Endothelial cell of umbilical vein (primary cell): Measurements from ENCODE around the gene SMC5. TPM values are rescaled to one million over a fixed set of nuclear protein-coding genes. Genes with fewer than 3 reads are reported as not detected.

Experiments used
- BruUV-seq: library from RNA; stranded (reverse); fragments of 400-500 nt; replicated peaks from 2 replicates; lab custom pipeline; 2021; lab: Mats Ljungman, UMichigan
- CTCF ChIA-PET: fragments of 300-600, 350-600 bp; sonication (Branson Sonifier 250); formaldehyde crosslinking; loops from one replicate; lab custom pipeline; 2021; ENCODE audit warnings: antibody characterized with exemption, inconsistent platforms; lab: Charles Lee
- POLR2A ChIA-PET: fragments of 300-600, 350-600 bp; sonication (Branson Sonifier 250); formaldehyde crosslinking; loops from one replicate; lab custom pipeline; 2021; ENCODE audit warnings: antibody characterized with exemption, inconsistent platforms; lab: Charles Lee
- DNase-seq: peaks from one replicate; pipeline ENCODE4 v3.0.0-alpha.2; 2011; ENCODE audit warnings: low read depth, low spot score
- FAIRE-seq: peaks from 2 replicates; lab custom pipeline; 2011; peaks lifted over from hg19 to GRCh38; lab: Jason Lieb, UNC
- H2AFZ ChIP-seq: 2 replicates; pipeline ENCODE4 v1.6.0; 2012; ENCODE audit warnings: low read depth, low read length, control low read depth, inconsistent platforms
- H3K27ac ChIP-seq: 2 replicates; pipeline ENCODE4 v1.5.1; 2011; ENCODE audit warnings: low read depth, mild to moderate bottlenecking, control low read depth, low read length, moderate library complexity; ENCODE audit not compliant: insufficient read depth
- H3K27me3 ChIP-seq, 2 experiments: 2 replicates each; pipeline versions ENCODE4 v1.6.0 to v1.6.1; 2011; ENCODE audit warnings: low read length in 2 of 2, mixed read lengths in 1 of 2; ENCODE audit not compliant: control insufficient read depth in 2 of 2, insufficient read depth in 2 of 2
- H3K36me3 ChIP-seq, 2 experiments: 2 replicates in 1 of 2; 3 replicates in 1 of 2; pipeline ENCODE4 v1.5.1; 2011; ENCODE audit warnings: low read length in 2 of 2, mild to moderate bottlenecking in 1 of 2, moderate library complexity in 1 of 2; ENCODE audit not compliant: control insufficient read depth in 2 of 2, insufficient read depth in 2 of 2; ENCODE audit errors: extremely low read depth in 1 of 2
- H3K4me1 ChIP-seq: 3 replicates; pipeline ENCODE4 v1.5.1; 2011; ENCODE audit warnings: mild to moderate bottlenecking, low read length; ENCODE audit not compliant: control insufficient read depth, insufficient read depth; ENCODE audit errors: extremely low read depth
- H3K4me2 ChIP-seq: 2 replicates; pipeline ENCODE4 v1.6.1; 2011; ENCODE audit warnings: low read length, control low read depth, mixed read lengths; ENCODE audit not compliant: insufficient read depth
- H3K4me3 ChIP-seq, 3 experiments: fragments of 200-600 bp in 1 of 3; sonication (generic), shearing (Covaris generic) in 1 of 3; replicated peaks in 1 of 3; 2 replicates each; pipeline ENCODE4 v1.5.1; 2011 to 2016; ENCODE audit warnings: control low read depth in 3 of 3, low read length in 3 of 3, mild to moderate bottlenecking in 2 of 3, inconsistent platforms in 1 of 3, low read depth in 1 of 3, moderate library complexity in 1 of 3; ENCODE audit not compliant: insufficient read depth in 1 of 3
- H3K79me2 ChIP-seq: 2 replicates; pipeline ENCODE4 v1.6.0; 2012; ENCODE audit warnings: low read length, inconsistent platforms; ENCODE audit not compliant: control insufficient read depth, insufficient read depth
- H3K9ac ChIP-seq: replicated peaks from 2 replicates; pipeline ENCODE3; 2011; ENCODE audit warnings: low read length, control low read depth; ENCODE audit not compliant: insufficient read depth; ENCODE audit errors: extremely low read depth
- H3K9me1 ChIP-seq: replicated peaks from 3 replicates; pipeline ENCODE4 v1.6.0; 2011; ENCODE audit warnings: mild to moderate bottlenecking, low read length; ENCODE audit not compliant: control insufficient read depth, insufficient read depth; ENCODE audit errors: extremely low read depth
- H3K9me3 ChIP-seq: replicated peaks from 2 replicates; pipeline ENCODE4 v1.5.1; 2012; ENCODE audit warnings: low read length, inconsistent platforms; ENCODE audit not compliant: control insufficient read depth, insufficient read depth
- H4K20me1 ChIP-seq: replicated peaks from 2 replicates; pipeline ENCODE3; 2011; ENCODE audit warnings: mild to moderate bottlenecking, low read length; ENCODE audit not compliant: control insufficient read depth, insufficient read depth; ENCODE audit errors: extremely low read depth
- FOS ChIP-seq: IDR thresholded peaks from 2 replicates; pipeline ENCODE4 v1.6.1; 2011; ENCODE audit warnings: mild to moderate bottlenecking, low read length, moderate library complexity, borderline replicate concordance; ENCODE audit not compliant: insufficient read depth
- JUN ChIP-seq: IDR thresholded peaks from 2 replicates; pipeline ENCODE4 v1.6.1; 2011; ENCODE audit warnings: borderline replicate concordance, low read depth; ENCODE audit not compliant: insufficient read length, insufficient read depth
- MYC ChIP-seq: IDR thresholded peaks from one replicate; pipeline ENCODE4 v1.6.1; 2011; ENCODE audit warnings: mild to moderate bottlenecking, low read depth, low read length
- dilution Hi-C: fragments of 300-500 bp; cut with MboI; formaldehyde crosslinking; loops from one replicate; pipeline ENCODE4 v1.15.0; 2019; ENCODE audit warnings: low sequenced_read_pairs; ENCODE audit not compliant: extremely low pct_ligation_motif_present
- intact Hi-C: fragments of 100-400 bp; cut with micrococcal nuclease; formaldehyde crosslinking; loops from one replicate; pipeline ENCODE4 v1.10.0; 2022
- polyA plus RNA-seq, 4 experiments: library from polyadenylated mRNA; depleted of rRNA in 3 of 4; stranded (reverse) in 3 of 4; unstranded in 1 of 4; fragments of >200 nt; gene quantifications; 2 replicates each; pipeline versions ENCODE4 v1.2.1 to v1.2.3, GENCODE V29; 2011 to 2012; ENCODE audit warnings: missing spikeins in 1 of 4
- total RNA-seq: library from RNA; stranded (reverse); gene quantifications from 2 replicates; pipeline ENCODE4 v1.2.3, GENCODE V29; 2021
- TF ChIP-seq, protein P1 (sequence below), 2 donors: IDR thresholded peaks; 1 replicate in 1 of 2; 2 replicates in 1 of 2; pipeline ENCODE4 v1.5.1; 2011; ENCODE audit warnings: low read length in 2 of 2, mild to moderate bottlenecking in 2 of 2, moderate library complexity in 2 of 2, control low read depth in 1 of 2, inconsistent platforms in 1 of 2, low read depth in 1 of 2; ENCODE audit not compliant: insufficient read depth in 1 of 2; ENCODE audit errors: extremely low read depth in 1 of 2
- TF ChIP-seq, protein P2 (sequence below): IDR thresholded peaks from 2 replicates; pipeline ENCODE4 v1.6.1; 2011; ENCODE audit not compliant: insufficient read depth, insufficient read length

SMC5 gene
- total and polyA plus RNA-seq, 2 donors (not counting 3 experiments of a cell fraction or from before 2014, with no cell fraction given): 17.1 to 32.8 TPM

DNA sequence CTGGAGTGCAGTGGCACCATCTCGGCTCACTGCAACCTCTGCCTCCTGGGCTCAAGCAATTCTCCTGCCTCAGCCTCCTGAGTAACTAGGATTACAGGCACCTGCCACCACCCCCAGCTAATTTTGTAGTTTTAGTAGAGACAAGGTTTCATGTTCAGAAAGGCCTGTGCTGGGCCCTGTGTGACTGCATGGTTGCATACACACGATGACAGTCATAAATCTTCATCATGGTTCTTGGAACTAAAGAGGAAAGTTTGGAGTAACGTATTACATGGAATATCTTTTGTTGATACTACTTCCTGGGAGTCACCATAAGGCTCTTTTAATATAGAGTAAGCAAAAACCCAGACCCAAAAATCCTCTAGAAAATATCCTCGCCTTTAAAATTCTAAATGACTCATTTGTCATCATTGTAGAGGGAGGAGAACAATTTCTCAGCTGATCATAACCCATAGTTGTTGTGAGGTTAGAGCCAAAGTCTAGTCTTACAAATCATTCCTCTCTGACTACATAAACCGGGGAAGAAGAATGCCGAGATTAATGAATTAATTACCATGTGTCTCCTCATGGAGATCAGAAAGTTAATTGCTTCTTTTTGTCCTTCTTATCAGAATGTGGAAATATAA lies 108.6 kb downstream of the SMC5 start:
- Histone ChIP-seq H3K9me3 (no peaks in the 10 kb centered on the region), H3K36me3 (no peaks in the 10 kb centered on the region), H3K79me2 (no peaks in the 10 kb centered on the region), H3K9me1 (no peaks in the 10 kb centered on the region), H3K27ac (no peak overlapping the region), H3K27me3 (no peaks in the 10 kb centered on the region), H3K9ac (no peak overlapping the region), H2AFZ (no peak overlapping the region), H3K4me3 (no peak overlapping the region), H4K20me1 (no peaks in the 10 kb centered on the region), H3K4me2 (no peak overlapping the region), H3K4me1 (no peaks in the 10 kb centered on the region)
- ChIA-PET POLR2A (interaction anchor here (1.0 kb wide), 1 partner anchor 23 kb away, joined by 3 read pairs; no protein-coding TSS in a partner anchor), CTCF (interaction anchor here (1.1 to 2.0 kb wide), 3 partner anchors 15 to 235 kb away, joined by 3 to 7 read pairs (median 7); no protein-coding TSS in a partner anchor)
- DNase-seq (no peak), FAIRE-seq (no peak)
- dilution Hi-C loops (no loop called here), intact Hi-C loops (no loop called here)
- TF ChIP-seq, protein P1, sequence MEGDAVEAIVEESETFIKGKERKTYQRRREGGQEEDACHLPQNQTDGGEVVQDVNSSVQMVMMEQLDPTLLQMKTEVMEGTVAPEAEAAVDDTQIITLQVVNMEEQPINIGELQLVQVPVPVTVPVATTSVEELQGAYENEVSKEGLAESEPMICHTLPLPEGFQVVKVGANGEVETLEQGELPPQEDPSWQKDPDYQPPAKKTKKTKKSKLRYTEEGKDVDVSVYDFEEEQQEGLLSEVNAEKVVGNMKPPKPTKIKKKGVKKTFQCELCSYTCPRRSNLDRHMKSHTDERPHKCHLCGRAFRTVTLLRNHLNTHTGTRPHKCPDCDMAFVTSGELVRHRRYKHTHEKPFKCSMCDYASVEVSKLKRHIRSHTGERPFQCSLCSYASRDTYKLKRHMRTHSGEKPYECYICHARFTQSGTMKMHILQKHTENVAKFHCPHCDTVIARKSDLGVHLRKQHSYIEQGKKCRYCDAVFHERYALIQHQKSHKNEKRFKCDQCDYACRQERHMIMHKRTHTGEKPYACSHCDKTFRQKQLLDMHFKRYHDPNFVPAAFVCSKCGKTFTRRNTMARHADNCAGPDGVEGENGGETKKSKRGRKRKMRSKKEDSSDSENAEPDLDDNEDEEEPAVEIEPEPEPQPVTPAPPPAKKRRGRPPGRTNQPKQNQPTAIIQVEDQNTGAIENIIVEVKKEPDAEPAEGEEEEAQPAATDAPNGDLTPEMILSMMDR (IDR thresholded peaks at IDR 0.05; ENCODE audit: extremely low read depth in 1 of 2, insufficient read depth in 1 of 2, low read depth in 1 of 2, low read length in 2 of 2): no peak
- no peak for TF ChIP-seq FOS
- TF ChIP-seq MYC: no peak
- no TSS peak for BruUV-seq

DNA sequence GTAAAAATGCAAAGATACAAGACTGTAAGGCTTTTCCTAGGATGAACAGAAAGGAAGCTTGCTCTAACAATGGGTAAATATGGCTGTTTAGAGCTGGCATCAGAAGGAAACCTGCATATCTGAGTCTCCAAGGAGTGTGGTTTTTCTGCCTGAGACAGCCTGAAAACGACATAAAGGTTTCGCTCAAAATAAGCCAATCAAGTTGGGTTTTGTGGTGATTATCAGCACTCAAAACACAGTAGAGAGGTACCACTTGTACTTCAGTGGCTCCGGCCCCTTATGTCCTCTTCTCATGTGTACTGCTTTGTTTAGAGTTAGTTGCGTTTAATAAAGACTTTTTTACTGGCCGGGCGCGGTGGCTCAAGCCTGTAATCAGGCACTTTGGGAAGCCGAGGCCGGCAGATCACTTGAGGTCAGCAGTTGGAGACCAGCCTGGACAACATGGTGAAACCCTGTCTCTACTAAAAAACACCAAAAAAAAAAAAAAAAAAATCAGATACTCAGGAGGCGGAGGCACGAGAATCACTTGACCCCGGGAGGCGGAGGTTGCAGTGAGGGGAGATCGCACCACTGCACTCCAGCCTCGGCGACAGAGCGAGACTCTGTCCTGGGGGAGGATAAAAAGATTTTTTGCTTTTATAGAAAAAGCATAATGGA lies 116.3 kb downstream of the SMC5 start:
- Histone ChIP-seq H3K4me3 (no peak overlapping the region), H4K20me1 (no peaks in the 10 kb centered on the region), H3K27ac (no peak overlapping the region), H3K4me2 (no peak overlapping the region), H3K4me1 (no peaks in the 10 kb centered on the region), H3K9me1 (no peaks in the 10 kb centered on the region), H3K9me3 (no peaks in the 10 kb centered on the region), H2AFZ (no peak overlapping the region), H3K9ac (no peak overlapping the region), H3K79me2 (no peaks in the 10 kb centered on the region), H3K36me3 (no peaks in the 10 kb centered on the region), H3K27me3 (no peaks in the 10 kb centered on the region)
- dilution Hi-C loops: no loop called here
- POLR2A ChIA-PET: no interaction called here
- no TSS peak for BruUV-seq
- TF ChIP-seq, protein P1 (IDR thresholded peaks at IDR 0.05; ENCODE audit: extremely low read depth in 1 of 2, insufficient read depth in 1 of 2, low read depth in 1 of 2, low read length in 2 of 2): no peak
- no peak for TF ChIP-seq JUN
- TF ChIP-seq FOS: no peak
- TF ChIP-seq, protein P2, sequence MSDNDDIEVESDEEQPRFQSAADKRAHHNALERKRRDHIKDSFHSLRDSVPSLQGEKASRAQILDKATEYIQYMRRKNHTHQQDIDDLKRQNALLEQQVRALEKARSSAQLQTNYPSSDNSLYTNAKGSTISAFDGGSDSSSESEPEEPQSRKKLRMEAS: no peak
- FAIRE-seq (no peak), DNase-seq (no peak)
- CTCF ChIA-PET: interaction anchor here (0.7 to 1.2 kb wide), 3 partner anchors 9 to 109 kb away, joined by 3 to 7 read pairs (median 3); no protein-coding TSS in a partner anchor
- intact Hi-C loops: no loop called here
